Neuronal stem cell (in vitro differentiated cells): ENCODE data around the gene BOC.

Experiments
- DNase-seq: peaks from one replicate; pipeline ENCODE4 v3.0.0-alpha.2; 2013; ENCODE audit warnings: low spot score
- H2AFZ ChIP-seq: one replicate; pipeline ENCODE4 v1.6.1; 2013; ENCODE audit warnings: mild to moderate bottlenecking, low read length, inconsistent platforms
- H2AK5ac ChIP-seq: 2 replicates; pipeline ENCODE4 v1.6.1; 2013; ENCODE audit warnings: low read depth, mild to moderate bottlenecking, inconsistent platforms, low read length, moderate library complexity, mixed read lengths
- H2BK120ac ChIP-seq: 2 replicates; pipeline ENCODE4 v1.6.1; 2013; ENCODE audit warnings: low read depth, mild to moderate bottlenecking, inconsistent platforms, low read length, moderate library complexity, mixed read lengths
- H2BK12ac ChIP-seq: one replicate; pipeline ENCODE4 v1.6.1; 2013; ENCODE audit warnings: low read length, inconsistent platforms
- H2BK15ac ChIP-seq: 2 replicates; pipeline ENCODE4 v1.6.1; 2013; ENCODE audit warnings: mild to moderate bottlenecking, low read length, inconsistent platforms, mixed read lengths
- H2BK5ac ChIP-seq: one replicate; pipeline ENCODE4 v1.6.1; 2013; ENCODE audit warnings: inconsistent platforms, mild to moderate bottlenecking, low read length, moderate library complexity
- H3K14ac ChIP-seq: one replicate; pipeline ENCODE4 v1.6.1; 2013; ENCODE audit warnings: low read length, inconsistent platforms
- H3K18ac ChIP-seq: 2 replicates; pipeline ENCODE4 v1.6.1; 2013; ENCODE audit warnings: low read length, inconsistent platforms
- H3K23ac ChIP-seq: 2 replicates; pipeline ENCODE4 v1.6.1; 2013; ENCODE audit warnings: low read depth, mild to moderate bottlenecking, mixed read lengths, low read length, inconsistent platforms; ENCODE audit not compliant: poor library complexity
- H3K27ac ChIP-seq: replicated peaks from 3 replicates; pipeline ENCODE4 v1.5.1; 2013; ENCODE audit warnings: low read length, inconsistent platforms
- H3K27me3 ChIP-seq, 3 experiments: 2 replicates each; pipeline ENCODE4 v1.6.1; 2013; ENCODE audit warnings: low read length in 3 of 3, mild to moderate bottlenecking in 2 of 3, inconsistent platforms in 1 of 3, low read depth in 1 of 3, mixed read lengths in 1 of 3, moderate library complexity in 1 of 3; ENCODE audit not compliant: control insufficient read depth in 3 of 3, insufficient read depth in 3 of 3
- H3K36me3 ChIP-seq, 2 donors: replicated peaks in 1 of 2; 2 replicates each; pipeline ENCODE4 v1.6.1; 2013; ENCODE audit warnings: low read length in 2 of 2; ENCODE audit not compliant: control insufficient read depth in 2 of 2, insufficient read depth in 2 of 2
- H3K4ac ChIP-seq: 2 replicates; pipeline ENCODE4 v1.6.1; 2013; ENCODE audit warnings: inconsistent platforms, mild to moderate bottlenecking, low read length, moderate library complexity
- H3K4me1 ChIP-seq, 2 donors: 1 replicate in 1 of 2; 2 replicates in 1 of 2; pipeline ENCODE4 v1.6.1; 2013; ENCODE audit warnings: low read length in 2 of 2, low read depth in 1 of 2; ENCODE audit not compliant: control insufficient read depth in 2 of 2, insufficient read depth in 1 of 2
- H3K4me2 ChIP-seq: one replicate; pipeline ENCODE4 v1.6.1; 2013; ENCODE audit warnings: mild to moderate bottlenecking, low read length, inconsistent platforms; ENCODE audit not compliant: insufficient read depth, poor library complexity, severe bottlenecking
- H3K4me3 ChIP-seq, 2 donors: 2 replicates each; pipeline ENCODE4 v1.5.1; 2013; ENCODE audit warnings: low read length in 2 of 2, mild to moderate bottlenecking in 2 of 2, inconsistent platforms in 1 of 2, moderate library complexity in 1 of 2
- H3K79me1 ChIP-seq: one replicate; pipeline ENCODE4 v1.6.1; 2013; ENCODE audit warnings: low read depth, mild to moderate bottlenecking, inconsistent platforms, low read length, moderate library complexity
- H3K9ac ChIP-seq: one replicate; pipeline ENCODE4 v1.6.1; 2013; ENCODE audit warnings: mild to moderate bottlenecking, low read depth, low read length, inconsistent platforms; ENCODE audit not compliant: poor library complexity
- H3K9me3 ChIP-seq, 2 donors: replicated peaks in 1 of 2; 2 replicates each; pipeline versions ENCODE3 to v1.6.1; 2013; ENCODE audit warnings: low read length in 2 of 2, mild to moderate bottlenecking in 2 of 2, inconsistent platforms in 1 of 2, low read depth in 1 of 2, mixed read lengths in 1 of 2, moderate library complexity in 1 of 2; ENCODE audit not compliant: control insufficient read depth in 2 of 2, insufficient read depth in 1 of 2
- H4K8ac ChIP-seq: one replicate; pipeline ENCODE4 v1.6.1; 2013; ENCODE audit warnings: low read depth, mild to moderate bottlenecking, inconsistent platforms, low read length, moderate library complexity
- H4K91ac ChIP-seq: one replicate; pipeline ENCODE4 v1.6.1; 2013; ENCODE audit warnings: low read length, low read depth, mild to moderate bottlenecking, inconsistent platforms; ENCODE audit not compliant: poor library complexity
- WGBS, 2 donors: extraction: QIAGEN DNeasy Blood & Tissue Kit; methylation state at CpG; one replicate each; pipeline ENCODE4 v1.1.7; 2013; ENCODE audit warnings: missing lambda C conversion rate in 2 of 2, mixed read lengths in 1 of 2; ENCODE audit not compliant: insufficient read length in 2 of 2, insufficient replicate concordance in 1 of 2; ENCODE audit errors: extremely low coverage in 2 of 2; 5-methylcytosine and 5-hydroxymethylcytosine counted together

Gene BOC

GRCh38 chr3:113292933-113293332, 81.6 kb downstream of the BOC start:
- H3K14ac ChIP-seq = no peak overlapping the region
- H4K91ac ChIP-seq = no peak overlapping the region
- H3K27me3 ChIP-seq = no peaks in the 10 kb centered on the region
- no peak overlapping the region for H2BK12ac ChIP-seq
- H4K8ac ChIP-seq = no peak overlapping the region
- no peak overlapping the region for H3K4me3 ChIP-seq
- no peak overlapping the region for H3K4me2 ChIP-seq
- no peak overlapping the region for H3K9ac ChIP-seq
- H2BK15ac ChIP-seq = no peak overlapping the region
- no peak overlapping the region for H2BK5ac ChIP-seq
- peaks cover 0 to 22% of the 10 kb centered on the region in 2 donors for H3K36me3 ChIP-seq
- H3K4ac ChIP-seq = no peak overlapping the region
- no peak overlapping the region for H2AFZ ChIP-seq
- no peak overlapping the region for H3K18ac ChIP-seq
- no peaks in the 10 kb centered on the region for H3K79me1 ChIP-seq
- WGBS, 2 donors = no CpG with 5 or more reads among the region's 2 CpGs
- no peak overlapping the region for H2AK5ac ChIP-seq
- H3K27ac ChIP-seq = no peak overlapping the region
- H3K23ac ChIP-seq = no peak overlapping the region
- no peak for DNase-seq
- H3K9me3 ChIP-seq = no peaks in the 10 kb centered on the region
- H2BK120ac ChIP-seq = no peak overlapping the region
- peaks cover 13 to 15% of the 10 kb centered on the region in 2 donors for H3K4me1 ChIP-seq

DNA sequence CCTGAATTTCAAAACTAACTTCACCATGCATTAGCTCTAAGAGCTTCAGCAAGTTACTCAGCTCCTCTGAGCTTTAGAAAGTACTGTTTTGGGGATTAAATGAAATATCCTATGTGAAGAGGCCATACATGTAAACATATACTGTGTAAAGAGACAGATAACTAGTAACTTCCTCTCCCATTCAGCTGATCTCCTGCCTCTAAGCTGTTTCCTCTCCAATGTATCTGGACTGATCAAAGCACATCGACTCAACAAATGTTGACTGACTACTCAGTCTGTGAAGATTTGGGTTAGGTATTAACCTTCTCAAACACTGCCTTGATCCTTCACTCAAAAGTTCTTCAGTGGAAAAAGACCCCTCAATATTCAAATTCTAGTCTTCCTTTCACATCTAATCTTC, 82.0 kb downstream of the BOC start:
- H3K27ac ChIP-seq = no peak overlapping the region
- H4K91ac ChIP-seq = no peak overlapping the region
- no peak overlapping the region for H2BK15ac ChIP-seq
- H2BK12ac ChIP-seq = no peak overlapping the region
- no peak overlapping the region for H3K9ac ChIP-seq
- H3K18ac ChIP-seq = no peak overlapping the region
- no peaks in the 10 kb centered on the region for H3K27me3 ChIP-seq
- no peak overlapping the region for H2AFZ ChIP-seq
- no peak overlapping the region for H4K8ac ChIP-seq
- no peaks in the 10 kb centered on the region for H3K9me3 ChIP-seq
- H3K4ac ChIP-seq = no peak overlapping the region
- H3K79me1 ChIP-seq = no peaks in the 10 kb centered on the region
- no peak overlapping the region for H2AK5ac ChIP-seq
- H3K4me1 ChIP-seq = peaks cover 16% of the 10 kb centered on the region in 2 donors
- no peak overlapping the region for H3K4me3 ChIP-seq
- H3K14ac ChIP-seq = no peak overlapping the region
- H2BK120ac ChIP-seq = no peak overlapping the region
- no peak overlapping the region for H3K4me2 ChIP-seq
- no peak for DNase-seq
- no CpG with 5 or more reads among the region's 1 CpG for WGBS, 2 donors
- peaks cover 0 to 21% of the 10 kb centered on the region in 2 donors for H3K36me3 ChIP-seq
- no peak overlapping the region for H2BK5ac ChIP-seq
- H3K23ac ChIP-seq = no peak overlapping the region

DNA sequence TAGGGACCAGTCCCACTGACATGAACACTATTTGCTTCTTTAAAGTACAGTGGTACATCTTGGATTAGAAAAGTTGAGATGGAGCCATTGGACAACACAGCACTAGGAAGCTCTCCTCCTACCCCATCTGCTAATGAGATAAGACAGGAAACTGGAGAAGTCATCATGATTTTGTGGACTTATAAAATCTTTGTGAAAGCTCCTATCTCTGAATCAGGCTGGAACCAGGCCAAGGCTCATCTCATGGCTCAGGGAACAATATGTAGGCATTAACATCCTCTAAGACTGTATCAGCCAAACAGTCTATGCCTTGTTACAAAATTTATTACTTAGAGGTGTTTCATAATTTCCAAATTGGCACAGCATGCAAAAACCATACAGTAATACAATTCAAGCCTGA, 84.1 kb downstream of the BOC start:
- Histone ChIP-seq H3K36me3 (peaks cover 0 to 9% of the 10 kb centered on the region in 2 donors), H3K27ac (no peak overlapping the region), H3K9me3 (peaks cover 0 to 2% of the 10 kb centered on the region in 2 donors), H2AK5ac (no peak overlapping the region), H3K4ac (no peak overlapping the region), H3K4me1 (peaks cover 10 to 11% of the 10 kb centered on the region in 2 donors), H2AFZ (no peak overlapping the region), H4K8ac (no peak overlapping the region), H2BK5ac (no peak overlapping the region), H4K91ac (no peak overlapping the region), H3K4me2 (no peak overlapping the region), H3K9ac (no peak overlapping the region), H2BK120ac (no peak overlapping the region), H3K18ac (no peak overlapping the region), H2BK15ac (no peak overlapping the region), H2BK12ac (no peak overlapping the region), H3K79me1 (no peaks in the 10 kb centered on the region), H3K4me3 (no peak overlapping the region), H3K27me3 (no peaks in the 10 kb centered on the region), H3K14ac (no peak overlapping the region), H3K23ac (no peak overlapping the region)
- DNase-seq = no peak

- no CpG with 5 or more reads among the region's 2 CpGs for WGBS, 2 donors
- H3K27ac ChIP-seq = no peak overlapping the region
- H3K4me3 ChIP-seq = no peak overlapping the region
Measured at GRCh38 chr3:113297287-113297686, 85.9 kb downstream of the BOC start.

More at GRCh38 chr3:113297287-113297686, 85.9 kb downstream of the BOC start:
- Histone ChIP-seq H3K4me2 (no peak overlapping the region), H3K9ac (no peak overlapping the region), H3K14ac (no peak overlapping the region), H3K4ac (no peak overlapping the region), H2AFZ (peak overlapping the region; percentile 43), H2BK120ac (no peak overlapping the region), H3K9me3 (peaks cover 0 to 2% of the 10 kb centered on the region in 2 donors), H4K91ac (no peak overlapping the region), H3K27me3 (no peaks in the 10 kb centered on the region), H3K79me1 (no peaks in the 10 kb centered on the region), H3K18ac (no peak overlapping the region), H2BK5ac (no peak overlapping the region), H3K4me1 (peaks cover 6 to 11% of the 10 kb centered on the region in 2 donors), H3K23ac (no peak overlapping the region), H2BK12ac (no peak overlapping the region), H3K36me3 (peaks cover 0 to 9% of the 10 kb centered on the region in 2 donors), H4K8ac (no peak overlapping the region), H2AK5ac (no peak overlapping the region), H2BK15ac (no peak overlapping the region)
- DNase-seq = no peak
